Transverse colon (tissue), 4 donors: ENCODE results near the gene ACTL6B. TPM values are rescaled to one million over a fixed set of nuclear protein-coding genes. Genes with fewer than 3 reads are reported as not detected.

Experiments
- DNase-seq: peaks from one replicate; pipeline ENCODE4 v3.0.0-alpha.2; 2019
- H3K27ac ChIP-seq, 4 donors: fragments of 200-600 bp; sonication (generic); 2 replicates each; pipeline ENCODE4 v1.5.1; 2016 to 2018; ENCODE audit warnings: inconsistent platforms in 4 of 4
- H3K27me3 ChIP-seq: fragments of 200-600 bp; sonication (generic); 2 replicates; pipeline ENCODE4 v1.5.1; 2017; ENCODE audit warnings: inconsistent platforms
- H3K36me3 ChIP-seq, 4 donors: fragments of 200-600 bp; sonication (generic); 2 replicates each; pipeline ENCODE4 v1.5.1; 2017 to 2019; ENCODE audit warnings: inconsistent platforms in 4 of 4
- H3K4me1 ChIP-seq, 4 donors: fragments of 200-600 bp; sonication (generic); 2 replicates each; pipeline ENCODE4 v1.5.1; 2017 to 2020; ENCODE audit warnings: inconsistent platforms in 4 of 4
- H3K4me3 ChIP-seq, 4 donors: fragments of 200-600 bp; sonication (generic); 1 replicate in 1 of 4; 2 replicates in 3 of 4; pipeline versions ENCODE4 v1.5.1 to v1.6.1; 2017 to 2019; ENCODE audit warnings: inconsistent platforms in 4 of 4
- H3K9me3 ChIP-seq, 2 donors: fragments of 200-600 bp; sonication (generic); 2 replicates each; pipeline ENCODE4 v1.5.1; 2017 to 2019; ENCODE audit warnings: inconsistent platforms in 2 of 2
- CTCF ChIP-seq, 5 experiments: fragments of 200-600 bp in 3 of 5; fragments of 450-650 bp in 2 of 5; sonication (generic) in 3 of 5; IDR thresholded peaks; 1 replicate in 2 of 5; 2 replicates in 3 of 5; pipeline ENCODE4 v1.5.1; 2016 to 2017; ENCODE audit warnings: antibody characterized with exemption in 5 of 5, inconsistent platforms in 3 of 5, mild to moderate bottlenecking in 2 of 5, moderate library complexity in 1 of 5
- EP300 ChIP-seq: sonication (generic); formaldehyde crosslinking; IDR thresholded peaks from one replicate; pipeline ENCODE4 v1.6.1; 2017; ENCODE audit warnings: antibody characterized with exemption, low read depth
- POLR2A ChIP-seq: fragments of 450-650 bp; IDR thresholded peaks from one replicate; pipeline ENCODE4 v1.6.1; 2016; ENCODE audit warnings: antibody characterized with exemption, mild to moderate bottlenecking, moderate library complexity
- POLR2AphosphoS5 ChIP-seq, 3 donors: sonication (generic); formaldehyde crosslinking; IDR thresholded peaks; one replicate each; pipeline ENCODE4 v1.6.1; 2016; ENCODE audit warnings: antibody characterized with exemption in 3 of 3
- WGBS, 2 donors: methylation state at CpG; one replicate each; pipeline ENCODE4 v1.1.5; 2018; ENCODE audit warnings: low coverage in 1 of 2; 5-methylcytosine and 5-hydroxymethylcytosine counted together
- in situ Hi-C, 4 donors: fragments of 200-750 bp; cut with MboI; loops; one replicate each; pipeline versions ENCODE4 v1.15.0 to v1.15.1; 2017; ENCODE audit warnings: low sequenced_read_pairs in 3 of 4, low pct_ligation_motif_present in 1 of 4, low pct_unique_long_range_greater_than_20kb in 1 of 4
- intact Hi-C: fragments of 100-400 bp; cut with DNase I; formaldehyde crosslinking; loops from one replicate; pipeline ENCODE4 v1.15.1; 2023; ENCODE audit warnings: low total_unique reads
- total RNA-seq, 4 donors: library from RNA; depleted of rRNA; stranded (reverse); fragments of >200 nt; gene quantifications; one replicate each; pipeline ENCODE4 v1.1.0, GENCODE V29; 2016

The ACTL6B gene
- total RNA-seq, 4 donors from 2014 or later, result not detected

- no peak for DNase-seq
- Histone ChIP-seq H3K4me3 (no peak overlapping the region), H3K36me3 (no peaks in the 10 kb centered on the region), H3K27ac (no peak overlapping the region), H3K4me1 (peaks cover 0 to 5% (median 2%) of the 10 kb centered on the region in 4 donors), H3K27me3 (no peaks in the 10 kb centered on the region), H3K9me3 (no peaks in the 10 kb centered on the region)
- no peak for TF ChIP-seq EP300
- TF ChIP-seq POLR2A, result no peak
- no peak for TF ChIP-seq CTCF (IDR thresholded peaks at IDR 0.05)
- TF ChIP-seq POLR2AphosphoS5 (IDR thresholded peaks at IDR 0.05), result no peak
- WGBS, 2 donors, result 76 to 100% methylated on average over 4 to 8 of the region's 8 CpGs
- in situ Hi-C loops (no loop called here), intact Hi-C loops (no loop called here)
Observed at GRCh38 chr7:100621554-100621953, 34.7 kb downstream of the ACTL6B start.

GRCh38 chr7:100620804-100621203 is 35.4 kb downstream of the ACTL6B start:
- Histone ChIP-seq H3K27me3 (no peaks in the 10 kb centered on the region), H3K36me3 (no peaks in the 10 kb centered on the region), H3K4me3 (no peak overlapping the region), H3K4me1 (no peaks in the 10 kb centered on the region), H3K27ac (no peak overlapping the region), H3K9me3 (no peaks in the 10 kb centered on the region)
- intact Hi-C loops, result no loop called here
- in situ Hi-C loops, result no loop called here
- no peak for DNase-seq
- TF ChIP-seq POLR2A (no peak), POLR2AphosphoS5 (IDR thresholded peaks at IDR 0.05) (no peak), CTCF (IDR thresholded peaks at IDR 0.05) (no peak), EP300 (no peak)
- 60 to 92% methylated on average over 1 to 23 of the region's 23 CpGs for WGBS, 2 donors

DNA sequence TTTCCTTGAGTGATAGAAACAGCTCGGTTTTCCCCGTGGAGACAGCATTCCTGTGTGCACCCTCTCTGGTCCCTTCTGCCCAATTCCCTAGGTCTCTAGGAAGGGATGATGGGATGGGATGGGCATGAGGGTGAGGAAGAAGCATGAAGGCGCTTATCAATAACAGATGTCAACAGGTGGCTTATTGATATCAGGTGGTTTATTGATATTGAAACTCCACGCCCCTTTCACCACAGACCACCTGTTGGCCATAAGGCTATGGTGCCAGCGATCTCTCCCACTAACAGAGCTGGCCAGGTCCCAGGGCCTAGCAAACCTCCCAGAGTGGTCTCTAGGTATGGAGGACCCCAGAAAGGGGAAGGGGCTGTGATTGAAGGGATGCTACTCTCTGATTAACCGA is 36.0 kb downstream of the ACTL6B start:
- intact Hi-C loops, result no loop called here
- TF ChIP-seq EP300, result no peak
- no peak for TF ChIP-seq POLR2AphosphoS5 (IDR thresholded peaks at IDR 0.05)
- no peak for TF ChIP-seq POLR2A
- in situ Hi-C loops, result no loop called here
- Histone ChIP-seq H3K4me1 (no peaks in the 10 kb centered on the region), H3K27ac (no peak overlapping the region), H3K4me3 (no peak overlapping the region), H3K36me3 (no peaks in the 10 kb centered on the region), H3K9me3 (no peaks in the 10 kb centered on the region), H3K27me3 (no peaks in the 10 kb centered on the region)
- WGBS, 2 donors, result 87 to 90% methylated on average over 4 to 6 of the region's 6 CpGs
- no peak for DNase-seq

DNA sequence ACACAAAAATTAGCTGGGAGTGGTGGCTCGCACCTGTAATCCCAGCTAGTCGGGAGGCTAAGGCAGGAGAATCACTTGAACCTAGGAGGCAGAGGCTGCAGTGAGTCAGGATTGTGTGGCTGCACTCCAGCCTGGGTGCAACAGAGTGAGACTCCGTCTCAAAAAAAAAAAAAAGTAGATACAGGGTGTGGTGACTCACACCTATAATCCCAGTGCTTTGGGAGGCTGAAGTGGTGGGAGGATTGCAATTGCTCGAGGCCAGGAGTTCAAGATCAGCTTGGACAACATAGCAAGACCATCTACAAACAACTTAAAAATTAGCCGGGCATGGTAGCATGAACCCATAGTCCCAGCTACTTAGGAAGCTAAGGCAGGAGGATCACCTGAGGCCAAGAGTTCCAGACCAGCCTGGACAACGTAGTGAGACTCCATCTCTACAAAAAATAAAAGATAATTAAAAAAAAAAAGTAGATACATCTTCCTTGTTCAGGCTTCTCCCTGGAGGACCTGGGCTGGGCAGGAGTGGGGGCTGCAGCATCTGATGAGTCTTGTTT is 41.9 kb downstream of the ACTL6B start:
- intact Hi-C loops, result no loop called here
- in situ Hi-C loops, result no loop called here
- WGBS, 2 donors, result 60 to 95% methylated on average over 2 to 6 of the region's 6 CpGs
- H3K4me3 ChIP-seq, result no peak overlapping the region
- no peaks in the 10 kb centered on the region for H3K9me3 ChIP-seq
- H3K36me3 ChIP-seq, result no peaks in the 10 kb centered on the region
- no peak for DNase-seq
- TF ChIP-seq EP300 (no peak), POLR2A (no peak), POLR2AphosphoS5 (IDR thresholded peaks at IDR 0.05) (no peak), CTCF (IDR thresholded peaks at IDR 0.05) (no peak)
- no peaks in the 10 kb centered on the region for H3K27me3 ChIP-seq
- H3K4me1 ChIP-seq, result peaks cover 4 to 20% (median 8%) of the 10 kb centered on the region in 4 donors
- no peak overlapping the region for H3K27ac ChIP-seq
